HUES48 (cell line): ENCODE data around the gene EIF5A.

ENCODE experiments used
- H3K27ac ChIP-seq: one replicate; pipeline ENCODE4 v1.7.0; 2013; ENCODE audit warnings: low read depth, low read length, inconsistent platforms
- H3K27me3 ChIP-seq: 2 replicates; pipeline ENCODE4 v1.6.1; 2013; ENCODE audit warnings: mild to moderate bottlenecking, low read length; ENCODE audit not compliant: control insufficient read depth, insufficient read depth
- H3K36me3 ChIP-seq: 2 replicates; pipeline ENCODE4 v1.6.1; 2013; ENCODE audit warnings: low read length; ENCODE audit not compliant: control insufficient read depth, insufficient read depth
- H3K4me1 ChIP-seq: 2 replicates; pipeline ENCODE4 v1.6.1; 2013; ENCODE audit warnings: mild to moderate bottlenecking, low read length; ENCODE audit not compliant: control insufficient read depth, insufficient read depth
- H3K4me3 ChIP-seq: 2 replicates; pipeline ENCODE4 v1.5.1; 2013; ENCODE audit warnings: mild to moderate bottlenecking, low read depth, low read length
- H3K9ac ChIP-seq: 2 replicates; pipeline ENCODE4 v1.6.1; 2013; ENCODE audit warnings: mild to moderate bottlenecking, low read depth, low read length, moderate library complexity
- H3K9me3 ChIP-seq: 2 replicates; pipeline ENCODE4 v1.6.1; 2013; ENCODE audit warnings: low read length; ENCODE audit not compliant: control insufficient read depth, insufficient read depth

Gene EIF5A

DNA sequence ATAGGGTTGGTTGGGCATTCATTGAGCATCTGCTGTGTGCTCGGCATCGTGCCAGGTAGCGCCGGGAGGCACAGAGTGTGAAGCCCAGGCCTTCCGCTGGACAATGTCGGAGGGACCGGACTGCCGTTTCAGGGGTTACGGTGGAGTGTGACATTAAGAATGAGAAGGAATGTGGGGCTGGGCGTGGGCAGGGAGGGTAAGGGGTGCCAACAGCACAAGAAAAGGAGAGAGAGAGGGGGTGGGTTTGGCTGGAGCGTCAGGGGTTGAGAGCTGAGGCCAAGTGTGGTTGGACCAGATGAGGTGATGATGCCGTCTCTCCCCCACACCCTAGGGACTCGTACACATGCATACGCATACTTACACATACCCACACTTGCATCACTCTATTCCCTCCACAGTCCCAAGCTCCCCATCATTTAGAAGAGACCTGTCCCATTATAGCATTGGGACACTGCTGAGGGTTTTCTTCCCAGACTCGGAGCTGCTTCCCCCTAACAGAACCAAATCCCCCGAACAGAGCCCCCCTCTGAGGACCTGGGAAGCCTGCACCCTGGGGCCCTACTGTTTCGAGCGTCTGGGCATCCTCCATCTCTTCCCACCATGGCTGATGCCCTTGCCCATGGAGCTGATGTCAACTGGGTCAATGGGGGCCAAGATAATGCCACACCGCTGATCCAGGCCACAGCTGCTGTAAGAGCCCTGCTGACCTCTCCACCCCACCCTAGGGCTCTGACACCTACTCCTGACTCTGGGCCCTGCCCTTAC, 41.2 kb downstream of the EIF5A start:
- Histone ChIP-seq H3K4me3 (no peak overlapping the region), H3K36me3 (no peaks in the 10 kb centered on the region), H3K27me3 (peaks cover 3% of the 10 kb centered on the region), H3K9ac (no peak overlapping the region), H3K9me3 (no peaks in the 10 kb centered on the region), H3K4me1 (peaks cover 9% of the 10 kb centered on the region), H3K27ac (no peak overlapping the region)

DNA sequence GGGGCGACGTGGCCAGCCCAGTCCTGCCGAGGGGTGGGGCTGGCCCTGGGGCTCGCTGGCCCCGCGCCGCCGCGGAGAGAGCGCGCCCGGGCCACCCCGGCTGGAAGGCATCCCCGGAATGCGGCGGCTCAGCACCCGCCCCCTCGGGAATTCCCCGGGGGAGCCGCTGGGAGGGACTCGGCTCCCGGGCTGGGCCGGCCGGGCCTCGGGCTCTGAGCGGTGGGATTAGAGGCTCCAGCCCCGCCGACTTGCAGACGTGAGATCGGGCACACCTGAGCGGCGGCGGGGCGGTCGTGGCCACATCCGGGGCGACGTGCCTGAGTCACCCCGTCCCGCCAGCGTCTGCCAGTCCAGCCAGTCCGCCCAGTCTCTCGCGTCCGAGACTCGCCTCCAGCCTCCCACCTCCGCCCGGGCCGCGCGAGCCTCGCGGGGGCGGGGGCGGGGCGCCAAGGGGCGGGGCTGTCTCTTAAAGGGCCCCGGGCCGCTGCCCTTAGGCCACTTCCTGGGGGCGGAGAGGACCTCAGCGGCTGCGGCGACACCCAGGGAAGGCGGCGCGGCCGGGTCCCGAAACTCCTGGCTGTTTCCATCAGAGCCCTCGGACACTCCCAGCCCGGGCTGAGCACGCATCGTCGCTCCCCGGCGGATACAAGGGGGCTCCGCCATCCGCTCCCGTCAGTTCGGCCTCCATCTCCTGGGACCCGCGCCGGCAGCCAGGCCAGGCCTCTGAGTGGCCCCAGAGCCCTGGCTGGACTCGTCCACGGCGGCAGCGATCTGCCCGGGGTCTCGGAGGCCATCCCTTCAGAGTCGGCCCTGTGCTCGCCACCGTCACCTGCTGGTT, 44.5 kb downstream of the EIF5A start, which contains the start of gene KCTD11:
KCTD11 (plus strand) TSS at position 498 of the 838 bp plus-strand sequence.
- Histone ChIP-seq H3K27ac (peak within 1 kb of the TSS; percentile 93), H3K4me3 (peak within 1 kb of the TSS; percentile 88)

DNA sequence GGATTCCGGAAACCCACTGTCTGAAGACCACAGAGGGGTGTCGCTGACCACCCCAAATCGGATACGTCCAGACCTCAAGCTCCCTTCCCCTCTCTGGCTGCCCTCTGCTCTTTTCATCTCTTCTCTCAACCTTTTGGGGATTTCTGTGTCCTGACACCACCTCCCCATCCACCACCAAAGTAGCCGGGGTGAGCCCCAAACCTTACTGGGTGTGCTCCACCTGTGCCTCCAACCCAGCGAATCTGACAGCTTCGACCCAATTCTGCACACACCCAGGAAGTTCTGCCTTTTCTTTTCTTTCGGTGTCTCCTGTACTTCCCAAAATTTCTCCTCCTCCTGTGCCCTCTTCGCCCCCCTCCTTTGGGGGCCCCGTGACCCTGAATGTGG, 45.1 kb downstream of the EIF5A start:
- Histone ChIP-seq H3K4me3 (peak overlapping the region; percentile 88), H3K4me1 (peaks cover 14% of the 10 kb centered on the region), H3K9ac (peak overlapping the region; percentile 75; the same call in 1 of the 2 replicates), H3K36me3 (no peaks in the 10 kb centered on the region), H3K9me3 (no peaks in the 10 kb centered on the region), H3K27ac (peak overlapping the region; percentile 93), H3K27me3 (peaks cover 3% of the 10 kb centered on the region)

More for the DNA sequence above, 44.5 kb downstream of the EIF5A start, which contains the start of gene KCTD11:
- Histone ChIP-seq H3K9ac (peak within 1 kb of the TSS; percentile 75), H3K36me3 (no peaks in the 10 kb centered on the region), H3K9me3 (no peaks in the 10 kb centered on the region), H3K4me1 (peaks cover 14% of the 10 kb centered on the region), H3K27me3 (peaks cover 3% of the 10 kb centered on the region)

DNA sequence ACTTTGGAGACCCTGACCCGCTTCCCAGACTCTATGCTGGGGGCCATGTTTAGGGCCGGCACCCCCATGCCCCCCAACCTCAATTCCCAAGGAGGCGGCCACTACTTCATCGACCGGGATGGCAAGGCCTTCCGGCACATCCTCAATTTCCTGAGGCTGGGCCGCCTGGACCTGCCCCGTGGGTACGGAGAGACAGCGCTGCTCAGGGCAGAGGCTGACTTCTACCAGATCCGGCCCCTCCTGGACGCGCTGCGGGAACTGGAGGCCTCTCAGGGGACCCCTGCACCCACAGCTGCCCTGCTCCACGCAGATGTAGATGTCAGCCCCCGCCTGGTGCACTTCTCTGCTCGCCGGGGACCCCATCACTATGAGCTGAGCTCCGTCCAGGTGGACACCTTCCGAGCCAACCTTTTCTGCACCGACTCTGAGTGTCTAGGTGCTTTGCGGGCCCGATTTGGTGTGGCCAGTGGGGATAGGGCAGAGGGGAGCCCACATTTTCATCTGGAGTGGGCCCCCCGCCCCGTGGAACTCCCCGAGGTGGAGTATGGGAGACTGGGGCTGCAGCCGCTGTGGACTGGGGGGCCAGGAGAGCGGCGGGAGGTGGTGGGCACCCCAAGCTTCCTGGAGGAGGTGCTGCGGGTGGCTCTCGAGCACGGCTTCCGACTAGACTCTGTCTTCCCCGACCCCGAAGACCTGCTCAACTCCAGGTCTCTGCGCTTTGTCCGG, 45.6 kb downstream of the EIF5A start:
- no peak overlapping the region for H3K4me3 ChIP-seq
- H3K4me1 ChIP-seq: peaks cover 14% of the 10 kb centered on the region
- no peaks in the 10 kb centered on the region for H3K36me3 ChIP-seq
- H3K9ac ChIP-seq: no peak overlapping the region
- H3K9me3 ChIP-seq: no peaks in the 10 kb centered on the region
- no peak overlapping the region for H3K27ac ChIP-seq
- H3K27me3 ChIP-seq: peaks cover 3% of the 10 kb centered on the region

DNA sequence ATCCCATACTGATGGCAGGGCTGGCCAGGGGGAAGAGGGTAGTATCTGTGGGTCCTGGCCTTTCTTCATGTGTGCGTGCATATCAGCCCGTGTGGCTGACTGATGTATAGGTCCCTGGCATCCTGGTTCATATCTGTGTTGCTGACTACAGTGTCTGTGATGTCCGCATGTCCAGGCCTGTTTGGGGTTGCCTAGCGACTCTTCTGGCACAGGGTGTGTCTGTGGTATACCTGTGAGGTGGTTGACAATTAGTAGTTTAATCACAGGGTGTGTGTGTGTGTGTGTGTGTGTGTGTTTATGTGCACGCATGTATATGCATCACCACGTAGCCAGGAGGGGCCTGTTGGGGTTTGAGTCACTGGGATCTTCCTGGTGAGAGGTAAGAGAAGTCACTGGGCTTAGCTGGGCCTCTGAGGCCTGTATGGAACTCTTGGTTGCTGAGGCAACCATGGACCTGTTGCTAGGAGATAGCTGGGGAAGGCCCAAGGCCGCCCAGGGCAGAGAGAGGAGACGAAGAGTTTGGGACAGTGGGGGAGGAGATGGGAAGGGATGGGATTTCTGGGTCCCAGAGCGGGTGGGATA, 46.9 kb downstream of the EIF5A start:
- Histone ChIP-seq H3K36me3 (no peaks in the 10 kb centered on the region), H3K4me3 (no peak overlapping the region), H3K9ac (no peak overlapping the region), H3K4me1 (peaks cover 12% of the 10 kb centered on the region), H3K9me3 (no peaks in the 10 kb centered on the region), H3K27ac (no peak overlapping the region), H3K27me3 (peaks cover 3% of the 10 kb centered on the region)

DNA sequence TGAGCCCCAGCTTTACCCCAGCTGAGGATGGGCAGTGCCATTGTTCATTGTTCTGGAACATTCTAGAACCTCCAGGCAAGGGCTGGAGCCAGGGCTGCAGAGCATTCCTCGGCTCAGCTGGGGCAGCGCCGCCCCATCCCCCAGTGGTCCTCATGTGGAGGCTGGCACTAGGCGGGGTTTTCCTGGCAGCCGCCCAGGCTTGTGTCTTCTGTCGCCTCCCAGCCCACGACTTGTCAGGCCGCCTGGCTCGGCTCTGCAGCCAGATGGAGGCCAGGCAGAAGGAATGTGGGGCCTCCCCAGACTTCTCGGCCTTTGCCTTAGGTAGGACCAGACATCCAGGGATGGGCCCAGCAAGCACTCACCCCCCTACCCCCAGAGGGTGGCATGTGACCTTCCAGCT, 47.6 kb downstream of the EIF5A start, which contains the start of gene TMEM95:
TMEM95 (plus strand) TSS at position 104 of the 400 bp plus-strand sequence; CDS start at position 153, 49 bp downstream.
- H3K4me3 ChIP-seq: no peak within 1 kb of the TSS
- no peak within 1 kb of the TSS for H3K27ac ChIP-seq
- H3K4me1 ChIP-seq: peaks cover 5% of the 10 kb centered on the region; the same call in 1 of the 2 replicates

DNA sequence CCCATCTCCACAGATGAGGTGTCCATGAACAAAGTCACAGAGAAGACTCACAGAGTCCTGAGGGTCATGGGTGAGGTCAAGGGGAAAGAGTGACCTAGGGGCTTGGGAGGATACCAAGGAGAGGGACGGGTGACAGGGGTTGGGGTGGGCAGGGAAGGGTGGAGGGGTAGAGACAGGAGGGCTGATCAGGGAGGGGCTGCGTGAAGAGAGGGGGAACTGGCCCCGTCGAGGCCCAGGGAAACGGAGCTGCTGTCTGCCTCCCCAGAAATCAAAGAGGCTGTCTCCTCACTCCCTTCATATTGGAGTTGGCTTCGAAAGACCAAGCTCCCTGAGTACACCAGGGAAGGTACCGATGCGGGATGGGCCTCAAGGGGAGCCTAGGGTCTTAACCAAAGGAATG, 48.1 kb downstream of the EIF5A start:
- Histone ChIP-seq H3K4me1 (peaks cover 5% of the 10 kb centered on the region; the same call in 1 of the 2 replicates), H3K36me3 (no peaks in the 10 kb centered on the region), H3K27ac (no peak overlapping the region), H3K9ac (no peak overlapping the region), H3K9me3 (no peaks in the 10 kb centered on the region), H3K4me3 (no peak overlapping the region), H3K27me3 (peaks cover 3% of the 10 kb centered on the region)

More for the DNA sequence above, 47.6 kb downstream of the EIF5A start, which contains the start of gene TMEM95:
- Histone ChIP-seq H3K36me3 (no peaks in the 10 kb centered on the region), H3K9me3 (no peaks in the 10 kb centered on the region), H3K9ac (no peak within 1 kb of the TSS), H3K27me3 (peaks cover 3% of the 10 kb centered on the region)

DNA sequence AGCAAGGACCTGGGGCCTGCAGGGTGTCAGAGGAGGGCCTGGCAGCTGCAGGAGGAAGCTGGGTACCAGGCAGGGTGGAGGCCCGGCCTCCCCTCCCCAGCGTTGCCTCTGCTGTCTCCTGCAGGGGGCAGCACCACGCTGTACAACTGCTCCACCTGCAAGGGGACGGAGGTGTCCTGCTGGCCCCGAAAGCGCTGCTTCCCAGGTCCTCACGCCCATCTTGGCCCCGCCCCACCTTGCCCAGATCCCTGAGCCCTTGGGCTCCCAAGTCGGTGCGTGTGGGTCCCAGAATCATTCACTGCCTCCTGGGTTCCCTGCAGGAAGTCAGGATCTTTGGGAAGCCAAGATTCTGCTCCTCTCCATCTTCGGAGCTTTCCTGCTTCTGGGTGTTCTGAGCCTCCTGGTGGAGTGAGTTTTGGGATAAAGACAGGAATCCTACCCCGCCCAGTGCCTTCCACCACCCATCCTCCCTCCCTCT, 48.7 kb downstream of the EIF5A start:
- Histone ChIP-seq H3K4me3 (peak overlapping the region; percentile 49), H3K27me3 (no peaks in the 10 kb centered on the region; the same call in 1 of the 2 replicates), H3K9ac (no peak overlapping the region), H3K4me1 (peaks cover 5% of the 10 kb centered on the region; the same call in 1 of the 2 replicates), H3K36me3 (no peaks in the 10 kb centered on the region), H3K27ac (no peak overlapping the region), H3K9me3 (no peaks in the 10 kb centered on the region)

DNA sequence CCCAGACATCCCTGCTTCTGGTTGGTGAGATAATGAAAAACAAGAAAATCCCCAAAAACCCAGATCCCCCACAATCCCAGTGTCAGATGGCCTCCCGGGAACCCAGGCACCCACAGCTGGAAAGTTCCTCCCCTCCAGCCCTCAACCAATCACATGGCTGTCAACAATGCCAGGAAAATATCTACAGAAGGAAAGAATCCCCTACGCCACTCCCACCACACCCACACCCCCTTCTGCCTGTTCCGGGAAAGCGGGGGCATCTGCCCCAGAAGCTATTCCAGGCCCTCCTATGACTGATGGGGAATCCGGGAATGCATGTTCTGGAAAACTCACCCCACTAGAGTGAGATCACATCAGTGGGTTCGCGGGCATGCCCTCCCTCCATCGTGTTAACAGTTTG, 49.3 kb downstream of the EIF5A start:
- H3K27ac ChIP-seq: no peak overlapping the region
- H3K4me3 ChIP-seq: 0 out of 2 replicates have a peak overlapping the region, but pooled peaks have one; percentile 49
- no peaks in the 10 kb centered on the region for H3K36me3 ChIP-seq
- no peak overlapping the region for H3K9ac ChIP-seq
- no peaks in the 10 kb centered on the region for H3K9me3 ChIP-seq
- H3K4me1 ChIP-seq: peaks cover 5% of the 10 kb centered on the region; the same call in 1 of the 2 replicates
- H3K27me3 ChIP-seq: no peaks in the 10 kb centered on the region

DNA sequence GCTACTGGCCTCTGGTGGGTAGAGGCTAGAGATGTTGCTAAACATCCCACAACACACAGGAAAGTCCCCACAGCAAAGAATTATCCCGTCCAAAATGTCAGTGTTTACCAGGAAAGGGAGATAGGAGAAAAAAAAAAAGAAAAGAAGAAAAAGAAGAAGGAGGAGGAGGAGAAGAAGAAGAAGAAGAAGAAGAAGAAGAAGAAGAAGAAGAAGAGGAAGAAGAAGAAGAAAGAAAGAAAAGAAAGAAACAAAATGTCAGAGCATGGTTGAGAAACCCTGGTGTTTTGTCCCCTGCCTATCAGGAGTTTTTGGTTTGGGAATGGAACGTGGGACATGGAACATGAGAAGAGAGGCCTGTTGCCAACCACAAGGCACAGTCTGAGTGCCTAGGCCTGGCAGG, 50.0 kb downstream of the EIF5A start:
- H3K27me3 ChIP-seq: no peaks in the 10 kb centered on the region
- no peaks in the 10 kb centered on the region for H3K36me3 ChIP-seq
- no peak overlapping the region for H3K27ac ChIP-seq
- H3K9ac ChIP-seq: no peak overlapping the region
- H3K9me3 ChIP-seq: no peaks in the 10 kb centered on the region
- peaks cover 5% of the 10 kb centered on the region; the same call in 1 of the 2 replicates for H3K4me1 ChIP-seq
- no peak overlapping the region for H3K4me3 ChIP-seq
